Activated T-cell treated with anti-CD3 and anti-CD28 coated beads, Interleukin-2, amount 50 U/mL, for 72 hours (primary cell): ENCODE results near the gene POMGNT2. TPM values are rescaled to one million over a fixed set of nuclear protein-coding genes. Genes with fewer than 3 reads are reported as not detected.
"Not testable (repeated sequence)": the region's sequence is repeated elsewhere in the genome, so short reads cannot be mapped to it uniquely, and the experiment has no call there.

Experiments used
- ATAC-seq, 2 donors: fragments of 150-1000 bp; cut with Tn5 transposase; replicated peaks in 1 of 2; 2 replicates each; pipeline ENCODE4 v1.10.0; 2021; ENCODE audit warnings: moderate library complexity in 2 of 2, mild to moderate bottlenecking in 1 of 2
- DNase-seq, 2 donors: peaks; one replicate each; pipeline ENCODE4 v3.0.0; 2021 to 2022; ENCODE audit warnings: mixed read lengths in 1 of 2
- H3K27ac Mint-ChIP-seq: one replicate; pipeline ENCODE4 v1.8.0; 2022; ENCODE audit warnings: mild to moderate bottlenecking, moderate library complexity, mixed read lengths
- H3K27me3 Mint-ChIP-seq: one replicate; pipeline ENCODE4 v1.8.0; 2022; ENCODE audit warnings: low read depth, mixed read lengths
- H3K36me3 Mint-ChIP-seq, 2 donors: one replicate each; pipeline ENCODE4 v1.8.0; 2022; ENCODE audit warnings: mixed read lengths in 2 of 2, mild to moderate bottlenecking in 1 of 2; ENCODE audit not compliant: insufficient read depth in 2 of 2
- H3K4me1 Mint-ChIP-seq: one replicate; pipeline ENCODE4 v1.8.0; 2022; ENCODE audit warnings: low read depth, mixed read lengths
- H3K4me3 Mint-ChIP-seq, 2 donors: one replicate each; pipeline ENCODE4 v1.8.0; 2022; ENCODE audit warnings: mild to moderate bottlenecking in 2 of 2, mixed read lengths in 2 of 2, moderate library complexity in 2 of 2
- H3K9me3 Mint-ChIP-seq, 2 donors: one replicate each; pipeline ENCODE4 v1.8.0; 2022; ENCODE audit warnings: mixed read lengths in 2 of 2
- total RNA-seq, 2 donors: library from RNA; stranded (reverse); gene quantifications; one replicate each; pipeline ENCODE4 v1.2.3, GENCODE V29; 2022

Gene POMGNT2
- total RNA-seq, 2 donors from 2014 or later, result 5.0 to 6.6 TPM

- H3K36me3 Mint-ChIP-seq, result peaks cover 12 to 16% of the 10 kb centered on the region in 2 donors
- H3K9me3 Mint-ChIP-seq, result peaks cover 0 to 5% of the 10 kb centered on the region in 2 donors
- peaks cover 4% of the 10 kb centered on the region for H3K4me1 Mint-ChIP-seq
- H3K27me3 Mint-ChIP-seq, result no peaks in the 10 kb centered on the region
- ATAC-seq (no peak), DNase-seq (no peak)
- H3K27ac Mint-ChIP-seq, result no peak overlapping the region
- H3K4me3 Mint-ChIP-seq, result no peak overlapping the region
Observed at GRCh38 chr3:43079536-43080332, 26.1 kb downstream of the POMGNT2 start.

DNA sequence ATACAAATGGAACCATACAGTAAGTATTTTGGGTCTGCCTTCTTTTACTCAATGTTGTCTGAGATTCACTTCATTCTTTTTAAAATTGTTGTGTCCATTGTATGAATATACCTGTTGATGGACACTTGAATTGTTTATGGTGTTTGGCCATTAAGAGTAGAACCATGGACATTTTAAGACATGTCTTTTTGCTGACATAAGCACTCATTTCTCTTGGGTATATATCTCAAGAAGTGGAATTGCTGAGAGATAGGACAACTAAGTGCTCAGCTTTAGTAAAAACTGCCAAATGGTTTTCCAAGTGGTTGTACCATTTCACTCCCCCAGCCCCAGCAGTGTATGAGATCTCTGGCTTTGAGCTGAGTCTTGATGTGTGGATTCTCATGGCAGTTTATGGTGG is 28.2 kb downstream of the POMGNT2 start:
- H3K9me3 Mint-ChIP-seq, result peaks cover 0 to 1% of the 10 kb centered on the region in 2 donors

DNA sequence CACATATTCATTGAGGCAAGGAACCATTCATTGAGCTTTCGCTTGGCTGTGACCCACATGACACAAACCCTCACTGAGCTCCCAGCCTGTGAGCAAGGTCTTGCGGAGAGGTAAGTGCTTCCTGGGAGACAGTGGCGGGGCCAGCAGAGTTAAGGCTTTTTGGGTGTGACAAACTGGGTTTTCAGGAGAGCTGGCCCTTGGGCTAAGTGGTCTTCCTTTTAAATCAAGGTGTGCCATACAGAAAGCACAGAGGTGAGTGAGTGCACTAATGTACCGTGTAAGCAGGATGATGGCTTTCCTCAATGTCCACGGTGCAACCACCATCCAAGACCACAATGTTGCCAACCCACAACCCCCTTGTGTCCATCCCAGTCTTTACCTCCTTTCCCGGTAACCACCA is 28.6 kb downstream of the POMGNT2 start:
- peaks cover 12% of the 10 kb centered on the region for H3K4me1 Mint-ChIP-seq
- peaks cover 8 to 12% of the 10 kb centered on the region in 2 donors for H3K36me3 Mint-ChIP-seq
- no peak for DNase-seq
- no peak overlapping the region for H3K27ac Mint-ChIP-seq
- H3K27me3 Mint-ChIP-seq, result peaks cover 7% of the 10 kb centered on the region
- H3K4me3 Mint-ChIP-seq, result no peak overlapping the region
- no peaks in the 10 kb centered on the region for H3K9me3 Mint-ChIP-seq
- no peak for ATAC-seq

More for the DNA sequence above, 28.2 kb downstream of the POMGNT2 start:
- DNase-seq, result no peak
- H3K4me3 Mint-ChIP-seq, result no peak overlapping the region
- peaks cover 10 to 13% of the 10 kb centered on the region in 2 donors for H3K36me3 Mint-ChIP-seq
- no peak overlapping the region for H3K27ac Mint-ChIP-seq
- peaks cover 12% of the 10 kb centered on the region for H3K4me1 Mint-ChIP-seq
- H3K27me3 Mint-ChIP-seq, result peaks cover 4% of the 10 kb centered on the region
- no peak for ATAC-seq

GRCh38 chr3:43076857-43077256 is 29.0 kb downstream of the POMGNT2 start:
- no peaks in the 10 kb centered on the region for H3K9me3 Mint-ChIP-seq
- DNase-seq, result no peak
- H3K27ac Mint-ChIP-seq, result no peak overlapping the region
- ATAC-seq, result no peak
- H3K4me1 Mint-ChIP-seq, result peaks cover 12% of the 10 kb centered on the region
- H3K4me3 Mint-ChIP-seq, result no peak overlapping the region
- peaks cover 7% of the 10 kb centered on the region for H3K27me3 Mint-ChIP-seq
- peaks cover 8 to 12% of the 10 kb centered on the region in 2 donors for H3K36me3 Mint-ChIP-seq

DNA sequence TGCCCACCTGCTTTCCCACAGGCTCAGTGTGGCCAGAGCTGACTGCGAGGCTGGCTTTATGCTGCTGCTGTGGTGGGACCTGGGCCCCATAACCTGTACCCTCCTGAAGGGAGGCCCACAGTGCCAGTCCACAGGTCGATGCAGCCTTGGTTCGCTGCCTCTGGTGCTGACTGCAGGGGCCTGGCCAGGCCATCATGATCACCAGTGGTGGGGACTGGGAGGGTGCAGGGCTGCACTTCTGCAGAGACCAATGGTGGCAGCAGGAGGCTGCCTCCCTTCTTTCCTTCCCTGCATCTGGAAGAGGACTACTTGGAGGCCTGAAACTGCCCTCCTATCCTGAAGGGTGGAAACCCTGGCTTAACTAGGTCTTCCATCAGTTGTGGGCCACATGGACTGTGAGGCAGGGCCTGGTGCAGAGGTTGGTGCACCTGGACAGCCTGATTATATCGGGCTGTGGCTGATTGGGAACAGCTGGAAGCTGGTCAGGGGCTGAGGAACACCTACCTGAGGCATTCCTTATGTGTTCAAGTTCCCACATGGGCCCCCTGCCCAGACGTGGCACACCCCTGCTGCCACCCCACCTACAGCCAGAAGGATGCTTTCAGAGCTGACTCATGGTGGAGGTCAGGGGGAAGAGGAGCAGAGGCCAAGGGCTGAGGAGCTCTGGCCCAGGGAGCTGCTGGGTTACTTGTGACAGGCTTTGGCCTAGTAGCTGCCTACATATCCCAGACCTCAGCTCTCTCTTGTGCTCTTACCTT is 29.8 kb downstream of the POMGNT2 start:
- ATAC-seq, result no peak
- peaks cover 12% of the 10 kb centered on the region for H3K4me1 Mint-ChIP-seq
- no peak for DNase-seq
- H3K9me3 Mint-ChIP-seq, result no peaks in the 10 kb centered on the region
- peaks cover 8 to 12% of the 10 kb centered on the region in 2 donors for H3K36me3 Mint-ChIP-seq
- peaks cover 7% of the 10 kb centered on the region for H3K27me3 Mint-ChIP-seq
- no peak overlapping the region for H3K27ac Mint-ChIP-seq
- H3K4me3 Mint-ChIP-seq, result no peak overlapping the region

DNA sequence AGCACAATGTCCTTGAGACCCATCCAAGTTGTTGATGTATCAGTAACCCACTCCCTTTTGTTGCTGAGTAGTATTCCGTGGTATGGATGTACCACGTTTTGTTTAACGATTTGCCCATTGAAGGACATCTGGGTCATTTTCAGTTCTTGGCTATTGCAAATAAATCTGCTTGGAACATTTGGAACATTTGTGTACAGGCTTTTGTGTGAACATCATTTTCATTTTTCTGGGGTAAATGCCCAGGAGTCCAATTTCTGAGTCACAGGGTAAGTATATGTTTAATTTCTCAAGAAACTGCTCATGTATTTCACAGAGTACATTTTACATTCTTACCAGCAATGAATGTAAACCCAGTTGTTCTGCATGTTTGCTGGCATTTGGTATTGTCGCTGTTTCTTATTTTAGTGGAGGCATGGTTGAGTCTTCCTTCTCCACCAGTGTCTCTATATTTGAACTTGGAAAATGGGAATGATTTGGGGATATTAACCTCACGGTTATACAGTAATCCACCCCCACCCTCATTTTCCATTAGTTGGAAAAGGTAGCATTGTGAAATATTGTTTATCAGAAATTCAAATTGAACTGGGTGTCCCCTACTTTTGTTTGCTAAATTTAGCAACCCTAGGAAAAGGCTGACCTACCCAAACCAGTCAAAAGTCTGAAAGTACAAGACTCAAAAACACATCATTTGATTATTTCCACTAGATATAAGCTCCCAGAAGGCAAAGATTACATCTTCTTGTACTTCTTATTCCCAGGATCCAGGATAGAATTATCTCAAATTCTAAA is 30.8 kb downstream of the POMGNT2 start:
- H3K36me3 Mint-ChIP-seq, result peaks cover 1 to 4% of the 10 kb centered on the region in 2 donors
- no peak overlapping the region for H3K27ac Mint-ChIP-seq
- H3K27me3 Mint-ChIP-seq, result peaks cover 7% of the 10 kb centered on the region
- H3K4me3 Mint-ChIP-seq, result no peak overlapping the region
- DNase-seq (no peak), ATAC-seq (peak in 1 of 2 donors; percentile 37)
- no peaks in the 10 kb centered on the region for H3K9me3 Mint-ChIP-seq
- H3K4me1 Mint-ChIP-seq, result peaks cover 12% of the 10 kb centered on the region

DNA sequence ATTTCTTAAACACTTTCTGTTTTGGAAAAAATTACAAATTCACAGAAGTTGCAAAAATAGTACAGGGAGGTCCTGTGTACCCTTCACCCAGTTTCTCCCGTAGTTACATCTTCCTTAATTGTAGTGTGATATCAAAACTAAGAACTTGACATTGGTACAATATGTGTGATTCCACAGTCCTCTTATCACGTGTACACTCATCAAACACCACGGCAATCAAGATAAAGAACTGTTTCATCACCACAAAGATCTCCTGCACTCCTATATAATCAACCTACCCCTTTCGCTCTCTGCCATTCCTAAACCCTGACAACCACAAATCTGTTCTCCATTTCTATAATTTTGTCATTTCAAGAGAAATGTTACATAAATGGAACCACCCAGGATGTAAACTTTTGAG is 31.4 kb downstream of the POMGNT2 start:
- no peak overlapping the region for H3K27ac Mint-ChIP-seq
- ATAC-seq, result peak; percentile 69 to 83
- peaks cover 12% of the 10 kb centered on the region for H3K4me1 Mint-ChIP-seq
- H3K36me3 Mint-ChIP-seq, result no peaks in the 10 kb centered on the region
- DNase-seq, result no peak
- H3K9me3 Mint-ChIP-seq, result no peaks in the 10 kb centered on the region
- peaks cover 7% of the 10 kb centered on the region for H3K27me3 Mint-ChIP-seq
- H3K4me3 Mint-ChIP-seq, result no peak overlapping the region

GRCh38 chr3:43073836-43074220 is 32.1 kb downstream of the POMGNT2 start:
- no peak overlapping the region for H3K4me3 Mint-ChIP-seq
- ATAC-seq (no peak), DNase-seq (no peak)
- no peaks in the 10 kb centered on the region for H3K9me3 Mint-ChIP-seq
- H3K27ac Mint-ChIP-seq, result no peak overlapping the region
- H3K4me1 Mint-ChIP-seq, result peaks cover 12% of the 10 kb centered on the region
- peaks cover 7% of the 10 kb centered on the region for H3K27me3 Mint-ChIP-seq
- no peaks in the 10 kb centered on the region for H3K36me3 Mint-ChIP-seq

GRCh38 chr3:43073116-43073835 is 32.6 kb downstream of the POMGNT2 start:
- DNase-seq, result no peak
- Mint-ChIP-seq H3K9me3 (no peaks in the 10 kb centered on the region), H3K4me3 (no peak overlapping the region), H3K27me3 (peaks cover 7% of the 10 kb centered on the region), H3K36me3 (no peaks in the 10 kb centered on the region), H3K4me1 (peaks cover 12% of the 10 kb centered on the region), H3K27ac (no peak overlapping the region)
- ATAC-seq, result no peak

DNA sequence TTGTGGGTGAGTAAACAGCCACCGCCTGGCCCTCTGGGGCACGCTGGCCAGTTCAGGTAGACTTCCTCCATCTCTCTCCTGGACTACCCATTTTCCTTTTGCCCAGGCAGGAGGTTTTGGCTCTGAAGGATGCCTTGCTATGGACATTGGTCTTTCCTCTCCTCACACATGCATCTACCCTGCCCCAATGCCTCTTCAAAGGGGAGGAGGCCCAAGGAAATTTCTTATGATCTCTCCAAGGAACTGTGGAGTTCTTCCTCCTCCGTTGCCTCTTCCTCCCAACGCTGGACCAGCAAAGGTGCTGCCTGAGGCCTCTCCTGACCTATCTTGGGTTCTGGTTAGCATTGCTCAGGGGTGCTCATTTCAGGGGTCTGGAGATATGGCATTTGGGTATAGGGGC is 33.5 kb downstream of the POMGNT2 start:
- Mint-ChIP-seq H3K4me3 (no peak overlapping the region), H3K27ac (no peak overlapping the region), H3K27me3 (peaks cover 7% of the 10 kb centered on the region), H3K36me3 (no peaks in the 10 kb centered on the region), H3K4me1 (peaks cover 12% of the 10 kb centered on the region), H3K9me3 (no peaks in the 10 kb centered on the region)
- ATAC-seq, result no peak
- no peak for DNase-seq

DNA sequence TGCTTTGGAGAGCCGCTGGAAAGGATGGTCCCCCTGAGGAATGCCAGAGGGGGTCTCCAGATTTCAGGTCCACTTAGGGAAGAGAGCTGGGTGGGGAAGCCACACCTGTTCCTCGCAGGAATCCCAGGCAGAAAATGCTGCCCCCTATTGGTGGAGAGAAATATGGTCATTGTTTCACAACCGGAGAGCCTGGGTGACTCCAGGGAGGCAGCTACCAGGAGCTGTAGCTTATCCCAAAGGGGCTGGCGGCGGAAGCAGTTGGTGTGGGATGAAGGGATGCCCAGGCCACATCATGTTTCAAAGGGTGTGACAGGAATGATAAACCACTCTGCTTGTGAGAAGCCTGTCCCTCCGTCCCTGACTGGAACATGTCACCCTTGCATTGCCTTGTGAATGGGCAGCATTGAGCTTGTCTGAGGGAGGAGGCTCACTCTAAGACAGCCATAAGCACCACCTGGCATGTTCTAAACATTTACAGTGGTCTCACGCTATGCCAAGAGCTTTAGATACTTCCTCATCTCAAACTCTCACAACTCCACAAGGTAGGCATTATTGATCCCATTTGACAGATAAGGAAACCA is 34.5 kb downstream of the POMGNT2 start:
- DNase-seq (peak; percentile 12 to 39), ATAC-seq (no peak)
- Mint-ChIP-seq H3K4me1 (peaks cover 12% of the 10 kb centered on the region), H3K9me3 (no peaks in the 10 kb centered on the region), H3K4me3 (no peak overlapping the region), H3K27ac (no peak overlapping the region), H3K36me3 (no peaks in the 10 kb centered on the region), H3K27me3 (peaks cover 7% of the 10 kb centered on the region)

- not testable (repeated sequence) for H3K4me3 Mint-ChIP-seq, DNase-seq, H3K27me3 Mint-ChIP-seq, ATAC-seq, H3K27ac Mint-ChIP-seq, H3K36me3 Mint-ChIP-seq, H3K9me3 Mint-ChIP-seq
- peaks cover 12% of the 10 kb centered on the region for H3K4me1 Mint-ChIP-seq
Observed at GRCh38 chr3:43070670-43071069, 35.2 kb downstream of the POMGNT2 start.
